ENCODE measurements around the gene CYSTM1.
"Not testable (repeated sequence)": the region's sequence is repeated elsewhere in the genome, so short reads cannot be mapped to it uniquely, and the experiment has no call there.

Gene CYSTM1

DNA sequence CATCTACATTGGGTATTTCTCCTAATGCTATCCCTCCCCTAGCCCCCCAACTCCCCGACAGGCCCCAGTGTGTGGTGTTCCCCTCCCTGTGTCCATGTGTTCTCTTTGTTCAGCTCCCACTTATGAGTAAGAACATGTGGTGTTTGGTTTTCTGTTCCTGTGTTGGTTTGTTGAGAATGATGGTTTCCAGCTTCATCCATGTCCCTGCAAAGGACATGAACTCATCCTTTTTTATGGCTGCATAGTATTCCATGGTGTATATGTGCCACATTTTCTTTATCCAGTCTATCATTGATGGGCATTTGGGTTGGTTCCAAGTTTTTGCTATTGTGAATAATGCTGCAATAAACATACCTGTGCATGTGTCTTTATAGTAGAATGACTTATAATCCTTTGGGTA, 23.9 kb downstream of the CYSTM1 start:
- not testable (repeated sequence) for ATAC-seq

- ATAC-seq = peak; percentile 86
These were observed 27.1 kb downstream of the CYSTM1 start for GRCh38 chr5:140202078-140202477.

GRCh38 chr5:140202610-140203009, 27.6 kb downstream of the CYSTM1 start:
- TF ChIP-seq ESRRG (CRISPR knock-in tag; IDR thresholded peaks at IDR 0.05) (no peak), ZC3H10 (CRISPR knock-in tag; IDR thresholded peaks at IDR 0.05) (no peak), ZFP30 (CRISPR knock-in tag; IDR thresholded peaks at IDR 0.05) (no peak), TCF4 (CRISPR knock-in tag; IDR thresholded peaks at IDR 0.05; ENCODE audit: borderline replicate concordance) (no peak), BACH2 (CRISPR knock-in tag; IDR thresholded peaks at IDR 0.05; ENCODE audit: borderline replicate concordance) (no peak), CREB5 (CRISPR knock-in tag; IDR thresholded peaks at IDR 0.05; ENCODE audit: low read depth) (no peak), CSDC2 (CRISPR knock-in tag; IDR thresholded peaks at IDR 0.05) (no peak), ZFP3 (CRISPR knock-in tag; IDR thresholded peaks at IDR 0.05) (no peak), SNAI2 (CRISPR knock-in tag; IDR thresholded peaks at IDR 0.05) (no peak), TOX (CRISPR knock-in tag; IDR thresholded peaks at IDR 0.05; ENCODE audit: borderline replicate concordance) (no peak), ZNF565 (CRISPR knock-in tag; conservative IDR thresholded peaks at IDR 0.05; ENCODE audit: low read depth) (no peak), ZNF70 (CRISPR knock-in tag; IDR thresholded peaks at IDR 0.05) (no peak), ZNF8 (CRISPR knock-in tag; IDR thresholded peaks at IDR 0.05) (no peak)
- TF ChIP-seq, protein P1, sequence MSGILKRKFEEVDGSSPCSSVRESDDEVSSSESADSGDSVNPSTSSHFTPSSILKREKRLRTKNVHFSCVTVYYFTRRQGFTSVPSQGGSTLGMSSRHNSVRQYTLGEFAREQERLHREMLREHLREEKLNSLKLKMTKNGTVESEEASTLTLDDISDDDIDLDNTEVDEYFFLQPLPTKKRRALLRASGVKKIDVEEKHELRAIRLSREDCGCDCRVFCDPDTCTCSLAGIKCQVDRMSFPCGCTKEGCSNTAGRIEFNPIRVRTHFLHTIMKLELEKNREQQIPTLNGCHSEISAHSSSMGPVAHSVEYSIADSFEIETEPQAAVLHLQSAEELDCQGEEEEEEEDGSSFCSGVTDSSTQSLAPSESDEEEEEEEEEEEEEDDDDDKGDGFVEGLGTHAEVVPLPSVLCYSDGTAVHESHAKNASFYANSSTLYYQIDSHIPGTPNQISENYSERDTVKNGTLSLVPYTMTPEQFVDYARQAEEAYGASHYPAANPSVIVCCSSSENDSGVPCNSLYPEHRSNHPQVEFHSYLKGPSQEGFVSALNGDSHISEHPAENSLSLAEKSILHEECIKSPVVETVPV (CRISPR knock-in tag; IDR thresholded peaks at IDR 0.05) = no peak
- peak; percentile 18 for ATAC-seq

More at GRCh38 chr5:140202078-140202477, 27.1 kb downstream of the CYSTM1 start:
- TF ChIP-seq, protein P1 (CRISPR knock-in tag; IDR thresholded peaks at IDR 0.05) = no peak
- TF ChIP-seq CSDC2 (CRISPR knock-in tag; IDR thresholded peaks at IDR 0.05) (no peak), TOX (CRISPR knock-in tag; IDR thresholded peaks at IDR 0.05; ENCODE audit: borderline replicate concordance) (no peak), ISL1 (CRISPR knock-in tag; IDR thresholded peaks at IDR 0.05) (peak; percentile 88)

- TF ChIP-seq POU6F1 (CRISPR knock-in tag; IDR thresholded peaks at IDR 0.05; ENCODE audit: borderline replicate concordance, low read depth) = no peak
- no peak for TF ChIP-seq OSR1 (CRISPR knock-in tag; IDR thresholded peaks at IDR 0.05)
- TF ChIP-seq ZFP3 (CRISPR knock-in tag; IDR thresholded peaks at IDR 0.05) = no peak
- TF ChIP-seq GLIS3 (CRISPR knock-in tag; IDR thresholded peaks at IDR 0.05) = no peak
- no peak for TF ChIP-seq PPARA (CRISPR knock-in tag; IDR thresholded peaks at IDR 0.05; ENCODE audit: borderline replicate concordance)
- no peak for TF ChIP-seq BACH2 (CRISPR knock-in tag; IDR thresholded peaks at IDR 0.05; ENCODE audit: borderline replicate concordance)
- TF ChIP-seq ZNF8 (CRISPR knock-in tag; IDR thresholded peaks at IDR 0.05) = no peak
- TF ChIP-seq ZFP30 (CRISPR knock-in tag; IDR thresholded peaks at IDR 0.05) = no peak
- no peak for ATAC-seq
These were observed 30.2 kb downstream of the CYSTM1 start for GRCh38 chr5:140205216-140205615.

GRCh38 chr5:140205952-140206351, 31.0 kb downstream of the CYSTM1 start:
- no peak for ATAC-seq
- no peak for TF ChIP-seq TCF4 (CRISPR knock-in tag; IDR thresholded peaks at IDR 0.05; ENCODE audit: borderline replicate concordance)
- TF ChIP-seq ZFP3 (CRISPR knock-in tag; IDR thresholded peaks at IDR 0.05) = no peak
- no peak for TF ChIP-seq ESRRG (CRISPR knock-in tag; IDR thresholded peaks at IDR 0.05)
- no peak for TF ChIP-seq RARB (CRISPR knock-in tag; IDR thresholded peaks at IDR 0.05)
- TF ChIP-seq POU6F1 (CRISPR knock-in tag; IDR thresholded peaks at IDR 0.05; ENCODE audit: borderline replicate concordance, low read depth) = no peak
- TF ChIP-seq GLIS3 (CRISPR knock-in tag; IDR thresholded peaks at IDR 0.05) = no peak
- TF ChIP-seq TOX (CRISPR knock-in tag; IDR thresholded peaks at IDR 0.05; ENCODE audit: borderline replicate concordance) = no peak
- no peak for TF ChIP-seq ISL1 (CRISPR knock-in tag; IDR thresholded peaks at IDR 0.05)
- no peak for TF ChIP-seq CREB5 (CRISPR knock-in tag; IDR thresholded peaks at IDR 0.05; ENCODE audit: low read depth)
- TF ChIP-seq ZC3H10 (CRISPR knock-in tag; IDR thresholded peaks at IDR 0.05) = no peak
- TF ChIP-seq ZNF70 (CRISPR knock-in tag; IDR thresholded peaks at IDR 0.05) = no peak
- TF ChIP-seq BACH2 (CRISPR knock-in tag; IDR thresholded peaks at IDR 0.05; ENCODE audit: borderline replicate concordance) = no peak
- no peak for TF ChIP-seq ZNF8 (CRISPR knock-in tag; IDR thresholded peaks at IDR 0.05)
